Heart left ventricle (tissue), 16 donors: Measurements from ENCODE around the gene ITGB8. TPM values are rescaled to one million over a fixed set of nuclear protein-coding genes. Genes with fewer than 3 reads are reported as not detected.

Source experiments
- ATAC-seq, 4 donors: fragments of 200-7000 bp; cut with Tn5 transposase; one replicate each; pipeline ENCODE4 v1.9.1; 2020 to 2022; ENCODE audit warnings: moderate library complexity in 4 of 4, mild to moderate bottlenecking in 3 of 4, moderate number of reproducible peaks in 1 of 4
- DNase-seq, 5 donors: peaks; one replicate each; pipeline ENCODE4 v3.0.0-alpha.2; 2020
- H3K27ac ChIP-seq, 12 donors: fragments of 200-600 bp; sonication (generic) in 4 of 12; one replicate each; pipeline versions ENCODE4 v1.5.0 to v1.8.0; 2016 to 2022; ENCODE audit warnings: mild to moderate bottlenecking in 2 of 12
- H3K27me3 ChIP-seq, 9 donors: fragments of 200-600 bp; sonication (generic) in 2 of 9; one replicate each; pipeline versions ENCODE4 v1.5.1 to v1.8.0; 2016 to 2022; ENCODE audit warnings: mild to moderate bottlenecking in 3 of 9
- H3K36me3 ChIP-seq, 9 donors: fragments of 200-600 bp; sonication (generic) in 2 of 9; one replicate each; pipeline versions ENCODE4 v1.5.0 to v1.8.0; 2018 to 2022; ENCODE audit warnings: mild to moderate bottlenecking in 2 of 9
- H3K4me1 ChIP-seq, 12 donors: fragments of 200-600 bp; sonication (generic) in 4 of 12; one replicate each; pipeline versions ENCODE4 v1.5.0 to v1.8.0; 2016 to 2022; ENCODE audit warnings: mild to moderate bottlenecking in 3 of 12
- H3K4me3 ChIP-seq, 12 donors: fragments of 200-600 bp; sonication (generic) in 4 of 12; one replicate each; pipeline versions ENCODE4 v1.5.0 to v1.8.0; 2017 to 2022; ENCODE audit warnings: mild to moderate bottlenecking in 9 of 12, moderate library complexity in 4 of 12
- H3K9me3 ChIP-seq, 12 donors: fragments of 200-600 bp; sonication (generic) in 4 of 12; one replicate each; pipeline versions ENCODE4 v1.5.0 to v1.8.0; 2016 to 2022; ENCODE audit warnings: mild to moderate bottlenecking in 1 of 12
- CTCF ChIP-seq, 12 donors: fragments of 200-600 bp; sonication (generic) in 4 of 12; IDR thresholded peaks; one replicate each; pipeline versions ENCODE4 v1.5.0 to v1.8.0; 2018 to 2022; ENCODE audit warnings: antibody characterized with exemption in 12 of 12, mild to moderate bottlenecking in 5 of 12
- POLR2A ChIP-seq, 2 donors: fragments of 450-650 bp; IDR thresholded peaks; one replicate each; pipeline ENCODE4 v1.6.1; 2017; ENCODE audit warnings: antibody characterized with exemption in 2 of 2, mild to moderate bottlenecking in 2 of 2, moderate library complexity in 2 of 2
- WGBS, 4 donors: extraction: QIAGEN DNeasy Blood & Tissue Kit in 2 of 4; methylation state at CpG; one replicate each; pipeline versions ENCODE4 v1.1.5 to v1.1.7; 2013 to 2018; 5-methylcytosine and 5-hydroxymethylcytosine counted together
- intact Hi-C, 10 donors: fragments of 100-400 bp; cut with DNase I; formaldehyde crosslinking; loops; one replicate each; pipeline versions ENCODE4 v1.11.1 to v1.14.2; 2022
- polyA plus RNA-seq, 2 donors: library from polyadenylated mRNA; stranded (reverse); fragments of 200-250 nt; gene quantifications; one replicate each; pipeline ENCODE4 v1.2.3, GENCODE V29; 2013
- total RNA-seq, 9 donors: library from RNA; depleted of rRNA in 2 of 9; stranded (reverse); fragments of >200 nt in 2 of 9; fragmentation: NEBNext Ultra II Directional in 3 of 9; extraction: Animal tissue kit (Norgen Biotek cat#: 25700) in 3 of 9; gene quantifications; one replicate each; pipeline versions ENCODE4 v1.1.0 to v1.2.4, GENCODE V29; 2016 to 2023
- donor health status: ischemic (EF 13 %, LVEDD 7.1; RV severe dilation, severe dysfunction).
- donor health status: healthy with polysubstance abuse.
- donor health status: DM: no; HTN: yes; CAD: no.
- donor health status: DM: no; HTN: no; CAD: no.
- donor health status: ischemic (EF 25% LVEDD 6.9; RV normal size, moderate dysfunction).
- donor health status: ischemic (EF 25% LVEDD 5.7; RV mildly dilated, moderate dysfunction).
- donor health status: healthy.
- donor health status: DM: yes; HTN: yes; CAD: no.
- donor health status: ischemic (EF 35%, LVEDD 5.7; RV mildly dilated, moderate dysfunction).
- donor health status: nonischemic (EF 11% LVEDD 7.7; RV severe dilation, severe dysfunction).
- donor health status: DM: yes; HTN: yes; CAD: no.
- donor health status: PGD.
- donor health status: ischemic (EF 29% LVEDD 5.4; RV normal size, mild dysfunction).
- donor health status: nonischemic (EF 23%, LVEDD 6.1; RV moderate dilation, normal function).

ITGB8 gene
- total and polyA plus RNA-seq, 11 donors = 0.61 to 16.0 (median 2.1) TPM

- 90 to 92% (median 91%) methylated on average over 4 of the region's 4 CpGs for WGBS, 4 donors
- DNase-seq = no peak
- H3K27me3 ChIP-seq = no peaks in the 10 kb centered on the region
- no peaks in the 10 kb centered on the region for H3K9me3 ChIP-seq
- TF ChIP-seq CTCF (IDR thresholded peaks at IDR 0.05) (no peak), POLR2A (IDR thresholded peaks at IDR 0.05) (no peak)
- no peak overlapping the region for H3K27ac ChIP-seq
- H3K36me3 ChIP-seq = no peaks in the 10 kb centered on the region
- peaks cover 0 to 22% (median 4%) of the 10 kb centered on the region in 12 donors for H3K4me1 ChIP-seq
- intact Hi-C loops = no loop called here
- no peak for ATAC-seq
- no peak overlapping the region for H3K4me3 ChIP-seq
These were observed 22.0 kb downstream of the ITGB8 start for GRCh38 chr7:20352573-20353306.

DNA sequence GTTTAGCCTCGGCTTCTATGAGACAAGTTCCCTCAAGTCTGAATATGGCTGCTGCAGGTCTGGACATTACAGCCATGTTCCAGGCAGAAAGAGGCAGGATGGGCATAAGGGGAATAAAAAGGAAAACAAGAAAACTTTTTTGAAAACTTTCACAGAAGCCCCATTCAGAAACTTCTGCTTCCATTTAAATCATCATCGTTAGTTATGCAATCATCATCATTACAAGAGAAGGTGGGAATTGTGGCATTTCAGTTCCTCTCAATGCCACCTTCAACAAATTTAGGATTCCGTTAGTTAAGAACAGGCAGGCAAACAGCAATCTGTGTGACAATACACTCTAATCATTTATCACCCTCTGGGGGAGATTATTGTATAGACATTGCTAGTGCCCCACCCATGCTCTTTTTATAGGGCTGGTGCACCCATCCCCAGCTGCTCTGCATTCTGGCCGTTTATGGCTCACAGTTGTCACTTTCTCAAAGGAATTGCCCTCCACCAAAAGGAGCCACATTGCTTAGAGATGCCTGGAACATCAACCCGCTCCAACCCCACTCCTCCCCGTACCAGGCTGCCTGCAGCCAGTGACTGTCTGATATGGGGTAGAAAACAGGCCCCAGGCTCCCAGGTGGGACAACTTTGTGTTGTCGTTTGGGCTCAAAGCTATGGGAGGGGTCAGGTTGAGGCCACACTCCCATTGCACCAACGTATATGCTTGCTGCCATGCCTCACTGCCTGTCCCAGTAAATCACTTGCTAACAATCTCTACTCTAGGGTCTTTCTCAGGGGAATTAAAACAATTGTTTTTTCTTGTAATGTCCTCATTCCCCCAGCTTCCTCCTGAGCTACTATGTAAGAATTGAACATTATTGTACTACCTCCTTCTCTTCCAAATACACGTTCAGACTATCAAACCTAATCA lies 24.2 kb downstream of the ITGB8 start:
- DNase-seq (no peak), ATAC-seq (no peak)
- Histone ChIP-seq H3K27ac (no peak overlapping the region), H3K4me1 (peaks cover 0 to 22% (median 4%) of the 10 kb centered on the region in 12 donors), H3K4me3 (no peak overlapping the region), H3K36me3 (no peaks in the 10 kb centered on the region), H3K9me3 (no peaks in the 10 kb centered on the region), H3K27me3 (no peaks in the 10 kb centered on the region)
- no peak for TF ChIP-seq CTCF (IDR thresholded peaks at IDR 0.05)
- 71 to 83% (median 78%) methylated on average over 9 of the region's 9 CpGs for WGBS, 4 donors
- intact Hi-C loops = no loop called here

- Histone ChIP-seq H3K36me3 (no peaks in the 10 kb centered on the region), H3K4me3 (no peak overlapping the region), H3K27ac (no peak overlapping the region), H3K27me3 (no peaks in the 10 kb centered on the region), H3K4me1 (no peaks in the 10 kb centered on the region), H3K9me3 (no peaks in the 10 kb centered on the region)
- intact Hi-C loops = no loop called here
- no peak for TF ChIP-seq CTCF (IDR thresholded peaks at IDR 0.05)
- no peak for TF ChIP-seq POLR2A (IDR thresholded peaks at IDR 0.05)
- no peak for ATAC-seq
- WGBS, 4 donors = 89 to 95% (median 94%) methylated on average over 3 of the region's 3 CpGs
- no peak for DNase-seq
These were observed 27.4 kb downstream of the ITGB8 start for GRCh38 chr7:20358106-20358505.

- WGBS, 4 donors = 90 to 97% (median 93%) methylated on average over 3 of the region's 3 CpGs
These were observed 28.1 kb downstream of the ITGB8 start for GRCh38 chr7:20358762-20359282.

More at GRCh38 chr7:20358762-20359282, 28.1 kb downstream of the ITGB8 start:
- TF ChIP-seq CTCF (IDR thresholded peaks at IDR 0.05) (no peak), POLR2A (IDR thresholded peaks at IDR 0.05) (no peak)
- no peaks in the 10 kb centered on the region for H3K4me1 ChIP-seq
- H3K4me3 ChIP-seq = no peak overlapping the region
- DNase-seq (no peak), ATAC-seq (no peak)
- no peak overlapping the region for H3K27ac ChIP-seq
- H3K36me3 ChIP-seq = no peaks in the 10 kb centered on the region
- intact Hi-C loops = no loop called here
- no peaks in the 10 kb centered on the region for H3K9me3 ChIP-seq
- no peaks in the 10 kb centered on the region for H3K27me3 ChIP-seq
